ENCODE measurements around the gene FADS3. TPM values are rescaled to one million over a fixed set of nuclear protein-coding genes. Genes with fewer than 3 reads are reported as not detected.

The FADS3 gene
- total and polyA plus RNA-seq, 9 donors, result 10.6 to 85.8 (median 41.3) TPM

- Histone ChIP-seq H3K27me3 (no peaks in the 10 kb centered on the region), H3K4me3 (no peak overlapping the region), H3K9me3 (no peaks in the 10 kb centered on the region), H3K36me3 (no peaks in the 10 kb centered on the region), H3K4me1 (ENCODE audit: insufficient read depth) (no peaks in the 10 kb centered on the region), H3K27ac (no peak overlapping the region)
- TF ChIP-seq POLR2A (IDR thresholded peaks at IDR 0.05) (no peak), CTCF (IDR thresholded peaks at IDR 0.05) (no peak), EP300 (IDR thresholded peaks at IDR 0.05) (no peak)
- intact Hi-C loops (cut with DNase I), result no loop called here
- 79 to 92% (median 83%) methylated on average over 3 of the region's 3 CpGs for WGBS, 3 donors
- DNase-seq, result no peak
These were observed 9.9 kb downstream of the FADS3 start for GRCh38 chr11:61881397-61881796.

GRCh38 chr11:61880454-61880853, 10.9 kb downstream of the FADS3 start:
- H3K4me1 ChIP-seq (ENCODE audit: insufficient read depth), result no peaks in the 10 kb centered on the region
- TF ChIP-seq EP300 (IDR thresholded peaks at IDR 0.05) (no peak), CTCF (IDR thresholded peaks at IDR 0.05) (no peak), POLR2A (IDR thresholded peaks at IDR 0.05) (no peak)
- WGBS, 3 donors, result 65 to 71% (median 70%) methylated on average over 6 of the region's 6 CpGs
- no peak overlapping the region for H3K4me3 ChIP-seq
- H3K27ac ChIP-seq, result no peak overlapping the region
- H3K36me3 ChIP-seq, result no peaks in the 10 kb centered on the region
- intact Hi-C loops (cut with DNase I), result no loop called here
- no peak for DNase-seq
- no peaks in the 10 kb centered on the region for H3K27me3 ChIP-seq
- no peaks in the 10 kb centered on the region for H3K9me3 ChIP-seq

- Histone ChIP-seq H3K27me3 (no peaks in the 10 kb centered on the region), H3K4me3 (no peak overlapping the region), H3K4me1 (ENCODE audit: insufficient read depth) (no peaks in the 10 kb centered on the region), H3K36me3 (no peaks in the 10 kb centered on the region), H3K27ac (no peak overlapping the region), H3K9me3 (no peaks in the 10 kb centered on the region)
- TF ChIP-seq EP300 (IDR thresholded peaks at IDR 0.05), result no peak
- no peak for TF ChIP-seq POLR2A (IDR thresholded peaks at IDR 0.05)
- TF ChIP-seq CTCF (IDR thresholded peaks at IDR 0.05), result no peak
- intact Hi-C loops (cut with DNase I), result no loop called here
- 89 to 94% (median 91%) methylated on average over 11 of the region's 11 CpGs for WGBS, 3 donors
- DNase-seq, result no peak
These were observed 11.3 kb downstream of the FADS3 start for GRCh38 chr11:61880031-61880430.

GRCh38 chr11:61879152-61879551, 12.2 kb downstream of the FADS3 start:
- Histone ChIP-seq H3K36me3 (no peaks in the 10 kb centered on the region), H3K4me3 (no peak overlapping the region), H3K4me1 (ENCODE audit: insufficient read depth) (no peaks in the 10 kb centered on the region), H3K27me3 (no peaks in the 10 kb centered on the region), H3K27ac (no peak overlapping the region), H3K9me3 (no peaks in the 10 kb centered on the region)
- 89 to 94% (median 92%) methylated on average over 7 of the region's 7 CpGs for WGBS, 3 donors
- intact Hi-C loops (cut with DNase I), result loop anchor here in 2 of 4 donors (10.0 kb wide), 2 partner anchors 74 to 196 kb away; no protein-coding TSS in a partner anchor
- TF ChIP-seq CTCF (IDR thresholded peaks at IDR 0.05) (no peak), EP300 (IDR thresholded peaks at IDR 0.05) (no peak), POLR2A (IDR thresholded peaks at IDR 0.05) (no peak)
- DNase-seq, result no peak

All from ovary (tissue), 9 donors.